ENCODE measurements around the gene CDRT4. TPM values are rescaled to one million over a fixed set of nuclear protein-coding genes. Genes with fewer than 3 reads are reported as not detected.

The CDRT4 gene
- total RNA-seq, 2 donors from 2014 or later: 5.0 to 8.3 TPM

DNA sequence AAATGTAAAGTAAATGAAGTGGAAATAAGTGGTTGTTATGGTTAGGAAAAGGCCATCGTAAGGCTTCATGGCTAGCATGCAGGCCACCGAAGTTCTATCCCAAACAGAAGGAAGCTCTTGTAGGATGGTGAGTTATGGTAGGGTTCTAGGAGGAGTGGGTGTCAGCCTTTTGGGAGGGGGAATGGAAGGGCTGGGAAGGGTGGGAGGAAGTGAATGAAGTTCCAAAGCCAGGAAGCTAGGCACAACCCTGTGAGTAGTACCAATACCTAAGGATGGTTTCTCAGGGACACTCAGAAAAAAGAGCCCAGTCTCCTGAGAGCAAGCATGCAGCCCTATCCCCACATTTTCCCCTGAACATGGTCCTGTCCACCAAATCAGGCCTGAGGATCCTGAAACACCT is 36.3 kb upstream of the CDRT4 start:
- ATAC-seq (no peak), DNase-seq (no peak)
- H3K4me3 Mint-ChIP-seq: no peak overlapping the region
- H3K27me3 Mint-ChIP-seq: no peaks in the 10 kb centered on the region
- peaks cover 10% of the 10 kb centered on the region for H3K4me1 Mint-ChIP-seq
- peaks cover 6% of the 10 kb centered on the region for H3K36me3 Mint-ChIP-seq (ENCODE audit: low read depth)
- H3K9me3 ChIP-seq (ENCODE audit: control insufficient read depth, low read length, poor library complexity, severe bottlenecking): no peaks in the 10 kb centered on the region
- H3K27ac Mint-ChIP-seq: no peak overlapping the region

DNA sequence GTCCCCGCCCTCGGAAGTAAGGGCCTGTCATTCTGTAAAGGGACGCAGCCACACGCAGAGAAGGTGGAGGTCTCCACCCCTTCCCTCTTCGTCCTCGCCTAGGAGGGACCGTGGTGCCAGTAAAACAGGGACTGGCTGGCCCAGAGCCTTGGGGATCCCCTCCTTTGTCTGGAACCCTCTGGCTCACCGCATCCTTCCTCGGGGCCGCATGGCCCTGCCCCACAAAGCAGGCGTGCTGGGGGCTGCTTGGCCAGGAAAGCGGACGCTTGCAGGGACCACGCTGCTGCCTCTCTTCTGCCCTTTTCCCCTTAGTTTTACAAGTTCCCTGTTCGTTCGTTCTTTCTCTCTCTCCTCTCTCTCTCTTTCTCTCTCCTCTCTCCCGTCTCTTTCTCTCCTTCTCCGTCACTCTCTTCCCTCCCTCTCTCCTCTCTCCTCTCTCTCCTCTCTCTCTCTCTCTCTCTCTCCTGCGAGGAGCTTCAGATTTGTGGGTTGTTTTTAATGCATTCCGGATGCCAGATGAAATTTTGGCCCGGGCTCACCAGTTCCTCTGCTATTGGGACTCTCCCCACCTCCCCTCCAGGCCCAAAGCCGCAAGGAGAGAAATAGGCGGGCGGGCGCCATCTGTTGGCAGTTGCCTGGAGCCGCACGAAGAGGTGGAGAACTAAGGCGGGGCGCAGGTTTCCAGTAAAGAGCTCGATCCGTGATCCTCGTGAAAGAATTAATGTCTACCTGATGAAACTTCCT is 35.1 kb upstream of the CDRT4 start:
- no peaks in the 10 kb centered on the region for H3K9me3 ChIP-seq (ENCODE audit: control insufficient read depth, low read length, poor library complexity, severe bottlenecking)
- DNase-seq (peak; percentile 16 to 49 (median 40)), ATAC-seq (peak; percentile 88)
- Mint-ChIP-seq H3K4me3 (peak overlapping the region; percentile 69), H3K27me3 (no peaks in the 10 kb centered on the region), H3K27ac (no peak overlapping the region), H3K4me1 (peaks cover 10% of the 10 kb centered on the region), H3K36me3 (ENCODE audit: low read depth) (peaks cover 7% of the 10 kb centered on the region)

DNA sequence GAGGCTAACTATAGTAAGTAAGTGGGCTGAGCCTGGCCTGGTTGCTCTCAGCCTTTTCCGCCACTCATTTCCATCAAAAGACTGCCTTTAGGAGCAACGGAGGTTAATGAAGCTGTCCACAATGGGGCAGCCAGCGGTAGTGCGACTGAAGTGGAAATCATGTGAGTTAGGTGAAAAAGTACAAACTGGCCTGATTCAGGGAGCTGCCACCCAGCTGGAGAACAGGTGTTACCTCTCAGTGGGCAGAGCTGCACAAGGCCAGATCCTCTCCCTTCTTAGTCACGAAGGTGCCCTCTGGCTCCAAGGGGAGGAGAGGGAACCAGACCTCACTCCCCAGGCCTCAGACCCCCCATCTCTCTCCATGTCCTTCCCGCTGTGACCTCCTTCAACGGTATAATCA is 34.4 kb upstream of the CDRT4 start:
- H3K27me3 Mint-ChIP-seq: no peaks in the 10 kb centered on the region
- H3K36me3 Mint-ChIP-seq (ENCODE audit: low read depth): peaks cover 13% of the 10 kb centered on the region
- no peaks in the 10 kb centered on the region for H3K9me3 ChIP-seq (ENCODE audit: control insufficient read depth, low read length, poor library complexity, severe bottlenecking)

DNA sequence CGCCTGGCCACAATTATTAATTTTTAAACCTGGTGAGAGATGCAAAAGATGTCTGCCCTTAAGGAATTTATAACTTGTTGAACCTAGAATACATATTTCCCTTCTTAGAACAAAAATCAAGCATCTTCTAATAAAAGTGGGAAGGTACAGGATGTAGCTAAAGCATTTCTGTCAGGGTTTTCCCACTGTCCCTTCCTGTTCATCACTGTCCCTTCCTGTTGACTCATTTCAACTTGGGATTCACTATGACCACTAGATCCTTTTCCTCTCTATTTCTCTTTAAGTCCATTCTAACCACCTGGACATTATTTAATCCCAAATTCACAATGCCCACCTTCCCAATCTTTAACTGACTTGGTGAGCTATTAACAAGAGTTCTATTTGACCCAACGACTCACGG is 33.9 kb upstream of the CDRT4 start:
- no peak overlapping the region for H3K27ac Mint-ChIP-seq
- peaks cover 13% of the 10 kb centered on the region for H3K36me3 Mint-ChIP-seq (ENCODE audit: low read depth)
- H3K9me3 ChIP-seq (ENCODE audit: control insufficient read depth, low read length, poor library complexity, severe bottlenecking): no peaks in the 10 kb centered on the region
- no peak overlapping the region for H3K4me3 Mint-ChIP-seq
- no peaks in the 10 kb centered on the region for H3K27me3 Mint-ChIP-seq
- H3K4me1 Mint-ChIP-seq: peaks cover 10% of the 10 kb centered on the region
- DNase-seq (no peak), ATAC-seq (no peak)

More for the DNA sequence above, 34.4 kb upstream of the CDRT4 start:
- no peak overlapping the region for H3K4me3 Mint-ChIP-seq
- no peak overlapping the region for H3K27ac Mint-ChIP-seq
- peaks cover 10% of the 10 kb centered on the region for H3K4me1 Mint-ChIP-seq
- DNase-seq (no peak), ATAC-seq (no peak)

DNA sequence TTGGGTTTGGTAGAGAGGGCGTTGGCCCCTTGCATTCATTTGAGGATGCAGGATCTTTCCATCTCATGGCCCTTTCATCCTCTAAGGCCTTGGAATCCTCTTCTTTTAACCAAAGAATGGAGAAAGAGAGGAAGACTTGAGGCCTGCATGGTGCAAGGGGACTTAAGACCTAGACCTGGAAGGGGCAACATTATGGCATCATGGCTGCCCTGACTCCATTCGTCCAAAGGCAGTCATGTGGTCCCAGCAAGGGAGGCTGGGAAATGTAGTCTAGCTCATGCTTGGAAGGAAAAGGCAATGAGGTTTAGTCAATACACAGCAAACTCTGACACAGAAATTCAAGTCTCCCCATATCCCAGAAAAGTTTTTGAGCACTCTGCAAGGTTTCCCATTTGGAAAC is 30.7 kb upstream of the CDRT4 start:
- no peak overlapping the region for H3K4me3 Mint-ChIP-seq
- ATAC-seq: no peak

DNA sequence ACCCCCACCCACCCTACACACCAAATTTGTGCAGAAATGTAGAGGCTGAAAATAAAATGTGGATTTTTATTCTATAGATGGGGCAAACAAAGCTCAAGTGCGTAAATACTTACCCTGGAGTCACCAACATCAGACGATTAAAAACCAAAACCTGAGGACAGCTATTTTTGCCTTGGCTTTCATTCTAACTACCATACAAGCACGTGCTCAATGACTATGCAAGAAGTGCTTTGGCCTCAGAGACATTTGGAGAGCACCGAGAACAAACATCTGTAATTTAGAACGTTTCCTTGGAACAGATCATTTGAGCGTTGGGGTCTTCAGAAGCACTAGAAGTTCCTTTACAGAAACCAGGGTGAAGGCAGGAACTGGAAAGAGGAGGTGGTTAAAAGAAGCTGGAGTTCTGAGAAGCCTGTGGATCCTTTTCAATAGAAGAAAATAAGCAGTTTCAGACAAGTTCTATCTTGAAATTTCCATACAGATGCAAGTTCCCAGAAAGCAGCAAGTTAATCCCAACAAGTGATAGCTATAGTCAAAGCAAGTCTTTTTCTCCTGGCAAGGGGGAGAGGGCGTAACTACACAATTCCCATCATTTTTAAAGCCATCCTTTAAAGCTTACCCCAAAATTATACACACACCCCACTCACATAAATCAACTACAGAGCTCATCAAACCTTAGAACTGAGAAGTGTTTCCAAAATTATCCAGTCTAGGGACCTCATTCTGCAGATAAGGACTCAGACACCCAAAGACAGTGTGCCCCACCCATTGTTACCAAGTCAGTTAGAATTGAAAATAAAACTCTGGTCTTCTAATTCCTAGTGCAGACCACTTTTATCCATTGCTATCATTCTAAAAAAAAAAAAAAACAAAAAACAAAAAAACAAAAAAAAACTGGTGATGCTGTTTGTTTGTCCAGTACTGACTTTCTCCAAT is 29.6 kb upstream of the CDRT4 start:
- no peaks in the 10 kb centered on the region for H3K9me3 ChIP-seq (ENCODE audit: control insufficient read depth, low read length, poor library complexity, severe bottlenecking)
- no peaks in the 10 kb centered on the region for H3K27me3 Mint-ChIP-seq
- no peak for DNase-seq
- peaks cover 10% of the 10 kb centered on the region for H3K36me3 Mint-ChIP-seq (ENCODE audit: low read depth)
- H3K27ac Mint-ChIP-seq: no peak overlapping the region
- no peak for ATAC-seq
- no peaks in the 10 kb centered on the region for H3K4me1 Mint-ChIP-seq
- no peak overlapping the region for H3K4me3 Mint-ChIP-seq

More for the DNA sequence above, 30.7 kb upstream of the CDRT4 start:
- no peaks in the 10 kb centered on the region for H3K9me3 ChIP-seq (ENCODE audit: control insufficient read depth, low read length, poor library complexity, severe bottlenecking)
- Mint-ChIP-seq H3K27ac (no peak overlapping the region), H3K27me3 (no peaks in the 10 kb centered on the region), H3K4me1 (peaks cover 6% of the 10 kb centered on the region), H3K36me3 (ENCODE audit: low read depth) (peaks cover 13% of the 10 kb centered on the region)
- DNase-seq: no peak

DNA sequence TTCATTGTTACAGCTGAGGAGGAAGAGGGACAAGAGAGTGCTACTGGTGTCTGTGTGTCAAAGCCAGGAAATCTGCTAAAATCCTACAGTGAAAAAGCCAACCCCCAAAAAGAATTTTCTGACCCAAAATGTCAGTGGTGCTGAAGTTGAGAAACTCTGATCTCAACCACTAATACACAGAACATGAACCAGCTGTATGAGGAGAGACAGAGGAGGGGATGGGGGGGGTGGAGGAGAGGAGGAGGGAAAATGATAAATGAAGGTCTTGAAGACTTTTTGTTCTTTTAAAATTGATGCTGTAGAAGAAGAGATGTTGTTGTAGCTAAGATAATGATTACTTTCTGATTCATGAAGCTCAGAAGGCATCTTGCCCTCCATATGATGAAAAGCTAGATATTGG is 27.4 kb upstream of the CDRT4 start:
- H3K4me1 Mint-ChIP-seq: no peaks in the 10 kb centered on the region
- H3K9me3 ChIP-seq (ENCODE audit: control insufficient read depth, low read length, poor library complexity, severe bottlenecking): no peaks in the 10 kb centered on the region
- no peaks in the 10 kb centered on the region for H3K27me3 Mint-ChIP-seq
- H3K27ac Mint-ChIP-seq: no peak overlapping the region
- DNase-seq (no peak), ATAC-seq (no peak)
- H3K36me3 Mint-ChIP-seq (ENCODE audit: low read depth): peaks cover 8% of the 10 kb centered on the region
- no peak overlapping the region for H3K4me3 Mint-ChIP-seq

DNA sequence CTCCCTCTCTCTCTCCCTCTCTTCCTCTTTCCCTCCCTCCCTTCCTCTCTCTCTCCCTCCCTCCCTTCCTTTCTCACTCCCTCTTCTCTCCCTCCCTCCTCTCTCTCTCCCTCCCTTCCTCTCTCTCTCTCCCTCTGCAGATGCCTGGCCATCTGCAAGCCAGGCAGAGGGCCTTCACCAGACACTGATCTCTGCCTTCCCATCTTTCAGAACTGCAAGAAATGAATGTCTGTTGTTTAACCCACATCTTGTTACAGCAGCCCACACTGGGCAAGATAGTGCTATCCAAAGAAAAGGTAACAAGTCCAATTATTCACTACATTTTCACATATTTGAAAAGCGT is 26.2 kb upstream of the CDRT4 start:
- no peak for ATAC-seq
- no peak for DNase-seq
- no peaks in the 10 kb centered on the region for H3K27me3 Mint-ChIP-seq
- no peaks in the 10 kb centered on the region for H3K4me1 Mint-ChIP-seq
- H3K9me3 ChIP-seq (ENCODE audit: control insufficient read depth, low read length, poor library complexity, severe bottlenecking): no peaks in the 10 kb centered on the region
- peaks cover 6% of the 10 kb centered on the region for H3K36me3 Mint-ChIP-seq (ENCODE audit: low read depth)
- no peak overlapping the region for H3K27ac Mint-ChIP-seq
- H3K4me3 Mint-ChIP-seq: no peak overlapping the region

DNA sequence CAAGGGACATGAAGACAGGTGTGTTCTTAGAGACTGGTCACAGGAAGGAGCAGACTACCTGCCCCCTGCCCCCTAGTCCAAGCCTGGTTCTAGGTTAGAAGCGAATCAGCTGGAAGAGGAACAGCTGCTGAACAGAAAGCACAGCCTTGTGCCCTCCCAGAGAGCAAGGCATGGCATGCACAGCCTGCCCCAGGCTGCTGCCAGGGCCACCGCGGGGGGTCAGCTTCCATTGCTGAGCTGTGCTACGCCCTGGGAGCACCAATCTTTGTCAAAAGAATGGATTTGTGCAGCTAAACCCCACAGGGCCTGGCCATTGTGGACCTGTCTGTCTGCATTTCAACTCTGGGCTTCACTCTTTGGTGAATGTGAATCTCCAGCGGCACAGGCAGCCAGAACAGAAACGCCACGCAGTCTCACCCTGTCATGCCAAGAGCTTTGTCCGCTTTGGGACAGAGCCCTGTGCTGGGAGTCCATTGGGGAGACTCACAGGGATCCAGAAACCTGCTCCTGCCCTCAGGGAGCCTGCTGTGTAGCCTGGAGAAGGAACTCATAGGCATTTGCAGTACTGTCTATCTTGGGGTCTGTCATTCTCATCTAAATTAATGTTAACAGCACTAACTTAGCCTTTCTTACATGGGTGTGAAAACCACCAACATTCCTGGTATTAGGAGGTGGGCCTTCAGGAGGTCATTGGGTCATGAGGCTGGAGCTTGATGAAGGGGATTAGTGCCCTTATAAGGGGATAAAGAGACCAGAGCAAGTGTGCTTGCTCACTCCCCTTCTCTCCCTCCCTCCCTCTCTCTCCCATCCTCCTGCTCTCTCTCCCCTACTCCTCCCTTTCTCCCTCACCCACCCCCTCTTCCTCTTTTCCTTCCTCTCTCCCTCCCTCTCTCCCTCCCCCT is 25.6 kb upstream of the CDRT4 start:
- H3K4me3 Mint-ChIP-seq: no peak overlapping the region
- H3K27ac Mint-ChIP-seq: no peak overlapping the region
- H3K36me3 Mint-ChIP-seq (ENCODE audit: low read depth): peaks cover 6% of the 10 kb centered on the region
- DNase-seq (no peak), ATAC-seq (no peak)
- no peaks in the 10 kb centered on the region for H3K27me3 Mint-ChIP-seq
- H3K4me1 Mint-ChIP-seq: no peaks in the 10 kb centered on the region
- H3K9me3 ChIP-seq (ENCODE audit: control insufficient read depth, low read length, poor library complexity, severe bottlenecking): no peaks in the 10 kb centered on the region

DNA sequence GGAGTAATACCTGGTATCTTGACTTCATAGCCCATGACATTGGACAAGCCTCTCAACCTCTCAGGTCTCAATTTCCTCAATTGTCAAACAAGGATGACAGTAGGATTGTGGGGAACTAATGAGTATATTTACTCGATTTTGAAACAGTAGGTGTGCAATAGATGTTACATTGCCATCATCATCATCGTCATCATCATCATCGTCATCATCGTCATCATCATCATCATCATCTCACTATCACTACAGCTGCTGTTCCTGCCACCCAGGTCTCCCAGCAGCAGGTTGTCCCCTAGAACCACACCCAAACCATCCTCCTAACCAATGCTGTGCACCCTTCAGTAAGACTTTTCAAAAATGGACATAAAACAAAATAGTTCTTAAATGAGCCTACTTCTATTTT is 24.8 kb upstream of the CDRT4 start:
- H3K9me3 ChIP-seq (ENCODE audit: control insufficient read depth, low read length, poor library complexity, severe bottlenecking): no peaks in the 10 kb centered on the region
- Mint-ChIP-seq H3K4me1 (peaks cover 2% of the 10 kb centered on the region), H3K27me3 (no peaks in the 10 kb centered on the region), H3K36me3 (ENCODE audit: low read depth) (peaks cover 7% of the 10 kb centered on the region), H3K27ac (no peak overlapping the region), H3K4me3 (no peak overlapping the region)
- ATAC-seq (no peak), DNase-seq (no peak)

DNA sequence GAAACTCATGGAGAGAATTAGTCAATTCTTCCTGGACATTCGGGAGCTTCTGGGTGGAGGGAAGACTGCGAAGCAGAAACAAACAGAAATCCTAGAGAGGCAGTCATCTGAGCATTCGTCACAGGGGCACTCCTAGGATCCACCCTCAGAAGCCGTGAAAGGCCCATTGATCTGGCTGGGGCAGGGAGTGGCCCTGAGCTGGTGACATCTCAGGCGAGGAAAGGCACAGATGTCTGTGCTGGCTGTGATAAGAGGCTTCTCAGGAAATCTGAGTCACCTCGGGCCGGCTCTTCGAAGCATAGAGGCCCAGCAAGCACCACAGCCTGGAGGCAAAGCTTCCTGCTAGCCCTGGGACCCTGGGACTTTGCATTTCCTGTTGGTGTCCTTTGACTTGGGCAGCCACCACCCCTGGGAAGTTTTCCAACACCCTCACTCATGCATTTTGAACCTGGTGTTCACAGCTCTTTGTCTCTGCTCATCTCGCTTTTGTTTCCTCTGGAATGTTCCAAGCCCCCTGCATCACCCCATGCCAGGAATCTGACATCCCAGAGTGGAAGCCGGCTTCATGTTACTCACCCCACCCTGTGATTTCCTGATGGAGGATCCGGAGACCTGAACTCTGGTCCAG is 23.3 kb upstream of the CDRT4 start:
- DNase-seq: no peak
- H3K27me3 Mint-ChIP-seq: no peaks in the 10 kb centered on the region
- no peaks in the 10 kb centered on the region for H3K9me3 ChIP-seq (ENCODE audit: control insufficient read depth, low read length, poor library complexity, severe bottlenecking)
- ATAC-seq: no peak
- no peak overlapping the region for H3K4me3 Mint-ChIP-seq
- peaks cover 2% of the 10 kb centered on the region for H3K4me1 Mint-ChIP-seq
- peaks cover 3% of the 10 kb centered on the region for H3K36me3 Mint-ChIP-seq (ENCODE audit: low read depth)
- no peak overlapping the region for H3K27ac Mint-ChIP-seq

DNA sequence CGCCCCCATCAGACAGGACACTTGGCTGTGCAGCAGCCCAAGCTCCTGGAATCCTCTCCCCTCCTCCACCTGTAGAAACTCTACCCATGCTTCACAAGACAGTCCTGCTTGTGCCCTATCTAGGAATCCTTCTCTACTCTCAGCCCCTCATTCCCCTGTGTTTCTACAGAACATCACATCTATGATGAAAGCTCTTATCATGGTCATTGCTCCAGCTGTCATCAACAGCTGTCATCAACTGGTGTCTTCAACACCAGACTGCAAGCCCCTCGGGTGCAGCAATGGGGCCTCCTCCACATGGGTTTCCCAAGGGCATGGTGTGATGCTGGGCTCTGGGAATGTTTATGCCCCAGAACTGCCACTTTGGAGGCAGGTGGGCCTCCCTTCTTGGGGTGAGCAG is 21.1 kb upstream of the CDRT4 start:
- DNase-seq (no peak), ATAC-seq (no peak)
- no peaks in the 10 kb centered on the region for H3K9me3 ChIP-seq (ENCODE audit: control insufficient read depth, low read length, poor library complexity, severe bottlenecking)
- Mint-ChIP-seq H3K27ac (no peak overlapping the region), H3K4me3 (no peak overlapping the region), H3K36me3 (ENCODE audit: low read depth) (peaks cover 3% of the 10 kb centered on the region), H3K27me3 (no peaks in the 10 kb centered on the region), H3K4me1 (peaks cover 2% of the 10 kb centered on the region)
